RPMI7951 (cell line): ENCODE measurements around the gene PITX3. TPM values are rescaled to one million over a fixed set of nuclear protein-coding genes. Genes with fewer than 3 reads are reported as not detected.

Source experiments
- DNase-seq: peaks from one replicate; pipeline ENCODE4 v3.0.0-alpha.2; 2012; ENCODE audit warnings: low read depth
- total RNA-seq: library from RNA; depleted of rRNA; stranded (reverse); fragments of >200 nt; shearing (Covaris generic); gene quantifications from 2 replicates; pipeline ENCODE4 v1.2.3, GENCODE V29; 2014; rRNA removed

Gene PITX3
- total RNA-seq = not detected in 2 replicates

GRCh38 chr10:102241444-102242117 lies at the start of gene PITX3:
PITX3 (minus strand) TSS chr10:102241512; CDS start chr10:102232080, 9,432 bp downstream.
- peak; percentile 84 for DNase-seq

GRCh38 chr10:102289840-102290239 lies 48.5 kb upstream of the PITX3 start:
- no peak for DNase-seq

GRCh38 chr10:102289356-102289755 lies 48.0 kb upstream of the PITX3 start:
- no peak for DNase-seq

- DNase-seq = no peak
Observed at GRCh38 chr10:102287991-102288390, 46.7 kb upstream of the PITX3 start.

GRCh38 chr10:102287538-102287937 lies 46.2 kb upstream of the PITX3 start:
- no peak for DNase-seq

GRCh38 chr10:102286216-102286615 lies 44.9 kb upstream of the PITX3 start:
- DNase-seq = no peak

GRCh38 chr10:102285133-102285532 lies 43.8 kb upstream of the PITX3 start:
- no peak for DNase-seq

- DNase-seq = no peak
Observed at GRCh38 chr10:102284531-102284930, 43.2 kb upstream of the PITX3 start.

GRCh38 chr10:102283890-102284289 lies 42.6 kb upstream of the PITX3 start:
- DNase-seq = no peak

GRCh38 chr10:102283488-102283887 lies 42.2 kb upstream of the PITX3 start:
- DNase-seq = no peak

GRCh38 chr10:102281102-102281487 lies 39.8 kb upstream of the PITX3 start:
- DNase-seq = no peak

GRCh38 chr10:102280397-102281101 lies 39.2 kb upstream of the PITX3 start:
- DNase-seq = peak; percentile 41

- DNase-seq = no peak
Observed at GRCh38 chr10:102279104-102279503, 37.8 kb upstream of the PITX3 start.

GRCh38 chr10:102275343-102275742 lies 34.0 kb upstream of the PITX3 start:
- no peak for DNase-seq

- no peak for DNase-seq
Observed at GRCh38 chr10:102274062-102274461, 32.8 kb upstream of the PITX3 start.

- DNase-seq = peak; percentile 14
Observed at GRCh38 chr10:102269017-102269416, 27.7 kb upstream of the PITX3 start.

- DNase-seq = no peak
Observed at GRCh38 chr10:102268375-102268888, 27.1 kb upstream of the PITX3 start.

GRCh38 chr10:102267748-102268147 lies 26.4 kb upstream of the PITX3 start:
- no peak for DNase-seq

GRCh38 chr10:102266670-102267069 lies 25.4 kb upstream of the PITX3 start:
- DNase-seq = no peak

- DNase-seq = no peak
Observed at GRCh38 chr10:102264371-102264770, 23.1 kb upstream of the PITX3 start.

GRCh38 chr10:102262744-102263370 lies 21.5 kb upstream of the PITX3 start:
- DNase-seq = no peak

GRCh38 chr10:102261842-102262241 lies 20.5 kb upstream of the PITX3 start:
- DNase-seq = no peak

- DNase-seq = no peak
Observed at GRCh38 chr10:102261196-102261595, 19.9 kb upstream of the PITX3 start.
